HG02759 (cell line): ENCODE measurements around the gene MYLK4.

Source experiments
- ATAC-seq: cut with Tn5 transposase; IDR thresholded peaks from one replicate; pipeline ENCODE4 v1.9.1; 2021; ENCODE audit warnings: mild to moderate bottlenecking, moderate library complexity; ENCODE audit not compliant: unreplicated experiment

MYLK4 gene

DNA sequence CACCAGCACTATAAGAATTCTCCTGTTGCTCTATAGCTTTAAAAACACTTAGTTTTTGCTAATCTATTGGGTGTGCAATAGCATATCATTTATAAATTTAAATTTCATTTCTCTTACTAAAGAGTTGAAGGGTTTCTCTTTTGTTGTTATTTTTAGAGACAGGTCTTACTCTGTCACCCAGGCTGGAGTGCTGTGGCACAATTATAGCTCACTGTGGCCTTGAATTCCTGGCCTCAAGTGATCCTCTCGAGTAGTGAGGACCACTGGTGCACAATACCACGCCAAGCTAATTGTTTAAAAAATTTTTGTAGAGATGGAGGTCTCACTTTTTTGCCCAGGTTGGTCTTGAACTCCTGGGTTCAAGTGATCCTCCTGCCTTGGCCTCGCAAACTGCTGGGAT lies 8.3 kb upstream of the MYLK4 start:
- no peak for ATAC-seq

DNA sequence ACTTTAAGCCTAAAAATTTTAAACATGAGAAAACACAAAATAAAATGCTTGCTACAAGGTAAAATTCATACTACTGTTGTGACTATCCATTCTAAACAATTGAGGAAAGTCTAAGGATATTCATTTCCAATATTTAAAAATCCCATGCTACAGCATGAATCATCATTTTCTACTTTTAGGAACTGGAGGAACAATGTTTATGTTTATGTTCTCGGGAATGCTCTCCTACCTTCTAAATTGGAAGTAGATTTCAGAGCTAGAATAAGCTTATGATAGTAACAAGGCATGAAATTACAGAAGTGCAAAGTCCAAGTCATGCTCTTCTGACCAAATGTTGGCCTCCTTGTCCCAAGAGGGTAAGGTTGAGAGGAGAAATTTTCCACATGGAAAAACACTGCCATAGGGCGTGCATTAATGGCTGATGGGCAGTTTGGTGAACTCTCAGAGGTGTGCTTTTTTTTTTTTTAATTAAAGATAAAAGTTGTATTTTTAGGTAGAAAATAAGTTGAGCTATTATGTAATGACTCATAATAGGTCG lies 6.0 kb upstream of the MYLK4 start:
- ATAC-seq, result no peak

DNA sequence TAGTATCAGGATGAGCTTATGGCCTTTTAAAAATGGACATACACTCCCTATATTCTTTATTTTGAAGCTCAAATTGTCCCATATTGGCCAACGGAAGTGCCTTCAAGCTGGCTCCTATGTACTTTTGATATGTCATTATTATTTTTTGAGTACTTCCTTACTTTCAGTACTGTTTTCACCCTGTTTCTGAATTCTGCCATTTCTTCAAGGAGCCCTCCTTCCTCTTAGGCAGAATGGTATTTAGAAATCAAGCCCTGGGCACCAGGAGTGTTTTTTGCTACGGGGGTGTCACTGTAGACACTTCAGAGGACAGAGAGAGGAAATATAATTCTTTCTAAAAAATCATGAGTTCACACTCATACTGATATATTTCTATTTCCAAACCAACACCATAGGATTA lies 5.5 kb upstream of the MYLK4 start:
- no peak for ATAC-seq

DNA sequence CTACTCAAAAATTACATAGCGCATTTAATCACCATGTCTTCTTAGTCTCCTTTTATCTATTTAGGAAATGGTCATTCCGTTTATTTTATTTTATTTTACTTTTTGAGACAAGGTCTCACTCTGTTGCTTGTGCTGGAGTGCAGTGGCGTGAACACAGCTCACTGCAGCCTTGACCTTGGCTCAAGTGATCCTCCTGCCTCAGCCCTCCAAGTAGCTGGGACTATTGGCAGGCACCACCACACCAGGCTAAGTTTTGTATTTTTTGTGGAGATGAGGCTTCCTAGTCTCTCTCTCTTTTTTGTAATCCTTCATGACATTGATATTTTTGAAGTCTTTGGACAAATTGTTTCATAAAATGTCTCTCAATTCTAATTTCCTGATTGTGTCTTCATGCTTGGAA lies 4.7 kb upstream of the MYLK4 start:
- ATAC-seq, result no peak

DNA sequence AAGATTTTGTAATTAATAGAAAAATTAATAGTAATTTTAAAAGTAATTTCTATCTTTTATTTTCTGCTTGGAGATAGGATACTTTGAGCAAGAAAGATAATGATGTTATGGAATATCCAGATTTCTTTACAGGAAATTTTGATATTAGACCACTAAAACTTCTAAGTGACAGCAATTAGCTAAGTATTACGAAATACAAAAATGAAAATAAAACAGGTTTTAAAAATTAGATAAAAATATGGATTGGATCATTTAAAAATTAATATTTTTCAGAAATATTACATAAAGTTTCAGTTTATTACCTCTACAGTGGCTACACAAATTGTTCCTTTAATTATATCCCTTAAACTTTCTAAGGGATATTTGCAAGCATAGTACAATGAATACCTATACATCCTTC lies 4.2 kb upstream of the MYLK4 start:
- no peak for ATAC-seq

DNA sequence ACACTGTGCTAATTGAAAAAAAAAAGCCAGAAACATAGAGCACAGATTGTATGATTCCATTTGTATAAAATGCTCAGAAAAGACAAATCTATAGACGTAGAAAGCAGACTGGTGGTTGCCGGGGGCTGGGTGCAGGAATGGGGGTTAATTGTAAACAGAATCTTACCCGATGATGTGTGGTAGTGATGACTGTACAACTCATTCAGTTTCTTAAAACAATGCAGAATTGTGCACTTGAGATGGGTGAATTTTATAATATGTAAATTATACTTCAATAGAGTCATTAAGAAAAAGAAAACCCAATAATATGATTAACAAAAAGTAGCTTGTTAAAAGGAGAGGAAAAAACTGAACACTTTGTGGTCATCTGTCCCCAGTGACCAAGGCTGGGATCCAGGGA lies 3.7 kb upstream of the MYLK4 start:
- ATAC-seq, result no peak

DNA sequence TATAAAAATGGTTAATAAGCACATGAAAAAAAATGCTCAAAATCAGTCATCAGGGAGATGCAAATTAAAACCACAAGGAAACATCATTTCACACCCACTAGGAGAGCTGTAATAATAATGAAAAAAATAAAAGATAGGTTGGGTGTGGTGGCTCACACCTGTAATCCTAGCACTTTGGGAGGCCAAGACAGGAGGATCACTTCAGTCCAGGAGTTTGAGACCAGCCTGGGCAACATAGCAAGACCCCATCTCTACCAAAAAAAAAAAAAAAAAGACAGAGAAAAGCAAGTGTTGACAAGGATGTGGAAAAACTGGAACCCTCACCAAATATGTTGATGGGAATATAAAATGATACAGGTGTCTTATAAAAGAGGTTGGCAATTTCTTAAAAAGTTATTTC lies 3.0 kb upstream of the MYLK4 start:
- ATAC-seq, result no peak

DNA sequence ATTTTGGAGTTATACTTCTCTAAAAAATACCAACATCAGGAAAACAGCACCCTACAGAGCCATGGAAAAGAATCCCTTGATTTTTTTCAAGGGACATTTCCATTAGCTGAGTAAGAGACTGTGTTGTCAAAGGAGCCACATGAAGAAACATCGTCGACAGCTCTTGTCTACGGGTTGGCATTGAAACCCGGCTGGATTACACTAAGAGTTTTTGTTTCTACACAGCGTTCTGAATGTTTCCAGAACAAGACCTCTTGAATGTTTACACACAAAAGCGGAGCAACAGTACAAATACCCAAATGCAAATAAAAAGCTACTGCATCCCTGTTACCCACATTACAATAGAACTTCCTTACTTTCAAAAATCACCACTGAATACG lies 2.4 kb upstream of the MYLK4 start:
- no peak for ATAC-seq

DNA sequence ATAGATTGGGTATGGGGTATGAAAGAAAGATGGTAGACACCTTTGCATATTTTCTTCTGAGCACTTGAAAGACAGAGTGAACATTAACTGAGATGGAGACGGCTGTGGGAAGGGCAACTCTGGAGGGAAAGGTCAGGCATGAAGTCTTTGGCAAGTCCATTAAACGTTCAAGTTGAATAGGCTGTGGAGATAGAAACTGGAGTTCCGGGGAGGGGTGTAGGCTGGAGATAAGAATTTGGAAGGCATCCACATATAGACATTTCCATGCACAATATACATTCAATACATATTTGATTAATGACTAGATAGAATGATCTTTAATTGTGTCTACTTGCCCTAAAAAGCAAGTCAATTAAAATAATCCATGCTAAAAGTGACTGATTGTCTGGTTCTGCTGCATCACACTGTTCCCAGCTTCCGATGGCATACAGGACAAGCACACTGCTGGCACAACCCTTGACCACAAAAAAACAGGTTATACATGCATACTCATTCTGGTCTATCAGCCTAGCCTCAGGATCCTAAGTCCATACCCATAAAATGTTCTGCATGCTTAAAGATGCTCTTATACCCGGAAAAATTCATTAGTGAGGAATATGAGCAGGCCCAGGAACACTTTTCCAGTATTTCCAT lies 1.9 kb upstream of the MYLK4 start:
- ATAC-seq, result no peak

DNA sequence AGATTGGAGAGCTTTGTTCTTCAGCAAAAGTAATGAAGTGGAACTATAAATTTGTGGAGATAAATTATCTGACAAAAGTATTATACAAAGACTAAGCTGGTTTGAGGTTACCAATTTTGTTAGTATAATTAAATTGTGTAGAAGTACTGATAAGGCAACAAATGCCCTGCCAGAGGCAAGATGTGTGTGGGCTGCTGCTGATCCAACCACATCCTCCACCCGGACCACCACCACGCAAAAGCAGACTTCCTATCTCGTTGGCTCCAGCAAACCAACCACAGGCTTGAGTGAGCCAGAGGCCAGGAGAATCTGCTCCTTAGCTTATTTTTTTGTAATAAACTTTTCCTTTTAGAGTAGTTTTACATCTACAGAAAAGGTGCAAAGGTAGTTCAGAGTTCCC lies 1.1 kb upstream of the MYLK4 start:
- ATAC-seq, result no peak

DNA sequence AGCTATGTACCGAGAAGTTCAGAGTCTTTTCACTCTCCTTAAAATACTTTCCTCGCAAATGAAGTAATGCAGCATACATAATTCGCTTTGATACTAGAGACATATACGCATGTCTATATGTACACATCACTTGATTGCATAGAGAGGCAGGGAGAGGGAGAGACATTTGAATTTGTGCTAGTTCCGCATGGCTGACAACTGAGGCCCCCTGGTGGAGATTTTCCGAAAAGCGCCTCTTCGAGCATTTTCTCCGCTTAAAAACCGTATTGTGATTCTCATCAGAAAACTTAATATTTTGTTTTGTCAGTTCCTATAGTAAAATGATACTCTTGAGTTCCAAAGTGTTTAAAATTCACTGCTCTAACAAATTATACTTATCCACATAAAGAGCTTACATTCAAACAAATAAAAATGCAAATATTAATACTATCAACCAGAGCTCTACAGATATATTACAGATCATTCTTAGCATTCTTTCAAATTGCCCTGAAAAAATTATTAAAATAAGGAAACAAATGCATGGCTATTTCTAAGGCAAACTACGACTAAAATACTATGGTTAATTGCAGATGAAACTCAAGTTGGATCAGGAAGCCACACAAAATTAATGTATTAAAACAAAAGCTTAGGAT lies 637 bp downstream of the MYLK4 start:
- ATAC-seq, result no peak

DNA sequence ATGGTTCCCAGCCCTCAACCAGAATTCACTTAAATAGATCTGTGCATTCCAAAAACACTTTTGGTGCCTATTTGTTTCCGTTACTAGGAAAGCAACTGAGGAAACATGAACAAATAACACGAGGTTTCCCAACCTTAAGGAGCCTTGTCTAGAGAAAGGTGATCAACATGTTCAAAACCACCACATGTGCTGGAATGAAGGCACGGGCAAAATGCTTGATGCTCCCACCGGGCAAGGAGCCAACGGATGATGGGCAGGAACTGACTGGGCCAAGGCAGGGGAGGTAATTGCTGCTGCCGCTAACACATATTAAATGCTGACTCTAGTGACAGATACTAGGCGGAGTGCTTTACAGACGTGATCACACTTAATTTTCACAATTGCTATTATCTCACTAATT lies 2.5 kb downstream of the MYLK4 start:
- ATAC-seq, result no peak

DNA sequence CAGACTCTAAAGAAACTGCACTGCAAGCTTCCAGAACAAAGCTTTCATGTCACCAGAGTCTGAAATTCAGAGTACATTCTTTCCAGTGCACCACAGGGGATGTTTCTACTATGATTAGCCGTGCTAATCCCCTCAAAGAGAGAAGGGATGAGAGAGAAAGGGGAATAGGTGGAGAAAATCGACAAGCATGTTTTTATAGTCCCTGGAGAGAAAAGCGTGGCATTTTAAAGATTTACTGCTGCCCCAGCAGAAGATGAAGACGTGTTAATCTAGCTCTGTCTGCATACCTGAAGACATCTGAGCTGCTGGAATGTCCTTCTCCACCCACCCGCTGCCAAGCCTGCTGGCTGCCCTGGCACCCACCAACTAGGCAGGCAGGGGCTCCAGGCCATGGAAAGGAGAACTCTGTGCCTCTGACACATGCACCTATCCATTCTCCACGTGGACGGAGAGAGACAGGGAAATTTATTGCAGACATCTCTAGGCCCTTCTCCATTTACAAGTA lies 4.1 kb downstream of the MYLK4 start:
- ATAC-seq, result no peak

DNA sequence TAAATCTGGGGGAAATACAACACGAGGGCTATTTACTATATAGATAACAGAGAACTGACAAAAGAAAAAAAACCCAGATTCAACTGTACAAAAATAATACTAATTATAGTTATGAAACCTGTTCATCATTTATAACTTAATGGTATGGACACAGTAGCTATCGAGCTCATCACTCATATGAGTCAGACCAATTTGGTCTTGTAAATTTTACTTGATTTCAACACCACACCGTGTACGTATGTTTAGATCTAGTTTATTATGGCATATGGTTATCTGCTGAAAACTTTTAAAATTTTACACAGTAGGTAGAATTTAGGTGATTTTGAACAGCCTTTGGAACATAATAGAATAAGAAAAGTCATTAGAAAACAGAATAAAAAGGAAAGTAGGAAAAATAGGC lies 5.5 kb downstream of the MYLK4 start:
- no peak for ATAC-seq

DNA sequence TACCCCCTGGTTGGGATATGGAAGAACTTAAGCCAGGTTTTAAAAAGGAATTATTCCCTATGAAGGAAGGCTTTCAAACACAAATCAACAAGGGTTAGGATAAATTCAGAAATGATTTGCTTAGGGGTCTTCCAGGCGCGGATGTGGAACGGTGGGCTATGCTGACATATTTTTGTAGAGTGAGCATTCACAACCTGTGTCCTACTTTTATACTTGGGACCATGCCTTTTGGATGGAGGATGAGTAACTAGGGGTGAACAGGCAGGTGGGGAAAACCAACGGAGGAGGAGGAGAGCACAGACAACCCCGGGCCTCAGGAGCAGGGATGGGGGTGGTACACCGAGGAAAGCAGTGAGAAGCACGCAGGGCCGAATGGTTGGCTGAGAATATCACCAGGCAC lies 5.9 kb downstream of the MYLK4 start:
- ATAC-seq, result no peak

DNA sequence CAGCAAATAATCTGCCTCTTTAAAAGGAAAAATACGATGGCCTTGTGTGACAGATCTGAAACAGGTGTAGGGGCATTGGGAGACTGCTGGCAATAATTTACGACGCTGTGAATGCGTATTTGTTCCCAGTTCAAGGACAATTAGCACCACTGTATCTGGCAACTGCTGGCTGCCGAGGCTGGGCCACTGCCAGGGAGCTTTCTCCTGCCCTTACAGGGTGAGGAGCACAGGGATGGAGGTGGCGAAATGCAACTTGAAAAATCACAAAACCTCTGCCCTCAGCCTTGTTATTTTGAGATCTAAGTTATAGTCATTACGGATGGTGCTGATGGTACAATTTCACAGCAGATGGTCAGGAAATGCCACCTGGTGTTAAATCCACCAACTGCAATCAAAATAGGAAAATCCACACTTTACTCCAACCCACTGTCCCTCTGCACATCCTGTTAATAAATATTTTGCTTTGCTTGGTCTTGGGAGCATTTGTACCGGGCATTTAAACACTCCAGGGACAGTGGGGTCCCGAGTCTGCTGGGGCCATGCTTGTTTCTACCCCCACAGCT lies 6.4 kb downstream of the MYLK4 start:
- ATAC-seq, result no peak

DNA sequence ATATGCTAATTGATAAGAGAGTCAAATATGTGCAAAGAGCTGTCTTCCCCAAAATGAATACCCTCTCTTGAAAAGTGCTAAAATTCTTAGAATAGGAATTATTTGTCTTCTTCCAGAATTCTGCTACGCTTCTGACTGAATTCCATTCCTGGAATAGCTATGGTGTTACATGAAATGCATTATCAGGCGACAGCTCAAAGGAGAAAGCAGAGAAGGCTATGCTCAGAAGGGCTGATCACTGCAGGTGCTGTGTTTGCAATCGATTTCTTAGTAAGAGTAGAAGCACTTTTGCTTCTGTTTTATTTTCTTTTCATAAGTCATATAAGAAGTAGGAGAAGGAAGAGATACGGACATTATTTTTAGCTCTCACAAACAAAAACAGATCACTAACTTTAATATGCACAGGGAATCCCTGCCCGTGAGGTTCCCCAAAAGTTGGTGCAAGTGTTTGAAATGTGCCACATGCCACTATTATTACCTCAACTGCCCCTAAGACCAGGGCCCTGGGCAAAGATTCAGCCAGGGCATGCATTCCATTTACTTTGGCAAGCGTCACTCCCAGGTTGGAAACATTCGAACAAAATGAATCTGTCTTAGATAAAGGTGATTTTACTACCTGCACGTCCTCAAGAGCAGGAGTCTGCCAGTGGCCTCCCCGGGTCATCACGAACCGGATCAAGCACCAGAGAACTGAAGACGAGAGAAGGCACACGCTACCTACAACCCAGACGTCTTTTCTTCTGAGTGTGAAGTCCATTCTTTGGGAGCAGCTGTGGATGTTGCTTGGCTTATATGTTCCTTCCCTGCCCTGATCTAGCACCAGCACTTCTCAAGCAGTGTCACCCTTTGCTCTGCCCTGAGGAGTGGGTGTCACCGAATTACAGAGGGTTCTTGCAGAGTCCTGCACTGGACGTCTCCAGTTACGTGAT lies 7.2 kb downstream of the MYLK4 start:
- ATAC-seq, result no peak

DNA sequence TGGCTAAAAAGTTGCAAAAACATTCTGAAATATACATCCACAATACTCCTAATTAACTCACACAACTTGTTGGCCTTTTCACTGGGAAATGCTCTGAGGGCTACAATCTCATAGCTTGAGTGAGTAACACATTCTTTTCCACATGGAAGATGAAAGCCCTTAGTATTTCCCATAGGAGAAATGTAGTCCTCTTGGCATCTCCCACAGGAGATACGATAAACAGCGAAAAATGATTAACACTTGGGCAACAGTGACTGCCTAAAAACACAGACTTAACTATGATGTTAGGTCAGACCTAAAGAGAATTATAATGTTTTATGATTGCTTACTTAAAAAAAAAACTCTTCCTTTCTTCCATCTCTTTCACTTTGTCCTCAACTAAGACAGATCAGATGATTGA lies 9.0 kb downstream of the MYLK4 start:
- ATAC-seq, result no peak

DNA sequence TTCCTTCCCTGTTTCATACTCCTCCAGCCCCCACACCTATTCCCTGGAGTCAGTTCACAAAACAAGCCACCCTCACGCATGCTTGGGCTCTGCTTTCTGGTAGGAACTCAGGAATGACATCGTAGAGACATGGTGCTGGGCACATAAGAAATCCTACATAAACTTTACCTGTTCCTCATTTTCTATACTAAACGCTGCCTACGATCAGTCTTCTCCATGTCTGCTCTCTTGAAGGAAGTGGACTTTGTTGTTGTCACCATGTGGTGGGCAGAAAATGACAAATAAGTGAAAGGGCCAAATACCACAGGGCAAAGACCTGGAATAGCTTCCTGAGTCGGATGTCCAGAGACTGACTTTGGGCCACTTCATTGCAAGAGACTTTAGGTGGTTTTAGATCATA lies 10.1 kb downstream of the MYLK4 start:
- ATAC-seq, result no peak

DNA sequence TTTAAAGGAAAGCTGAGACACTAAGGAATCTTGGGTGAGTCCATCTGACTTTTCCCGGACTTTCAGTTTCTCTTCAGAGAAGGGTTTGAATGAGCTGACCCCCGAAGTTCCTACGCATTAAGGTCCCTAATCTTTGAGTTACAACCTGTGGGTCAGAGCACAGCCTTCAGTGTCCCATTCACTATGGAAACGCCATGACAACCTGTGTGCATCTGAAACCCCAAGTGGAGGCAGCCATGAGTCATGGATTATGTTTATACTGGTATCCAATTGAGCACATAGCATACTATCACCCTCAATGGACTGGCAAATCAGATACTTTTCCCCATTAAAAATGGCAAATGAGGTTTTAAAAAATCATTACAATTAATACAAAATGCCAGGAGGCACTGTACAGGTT lies 11.4 kb downstream of the MYLK4 start:
- no peak for ATAC-seq

DNA sequence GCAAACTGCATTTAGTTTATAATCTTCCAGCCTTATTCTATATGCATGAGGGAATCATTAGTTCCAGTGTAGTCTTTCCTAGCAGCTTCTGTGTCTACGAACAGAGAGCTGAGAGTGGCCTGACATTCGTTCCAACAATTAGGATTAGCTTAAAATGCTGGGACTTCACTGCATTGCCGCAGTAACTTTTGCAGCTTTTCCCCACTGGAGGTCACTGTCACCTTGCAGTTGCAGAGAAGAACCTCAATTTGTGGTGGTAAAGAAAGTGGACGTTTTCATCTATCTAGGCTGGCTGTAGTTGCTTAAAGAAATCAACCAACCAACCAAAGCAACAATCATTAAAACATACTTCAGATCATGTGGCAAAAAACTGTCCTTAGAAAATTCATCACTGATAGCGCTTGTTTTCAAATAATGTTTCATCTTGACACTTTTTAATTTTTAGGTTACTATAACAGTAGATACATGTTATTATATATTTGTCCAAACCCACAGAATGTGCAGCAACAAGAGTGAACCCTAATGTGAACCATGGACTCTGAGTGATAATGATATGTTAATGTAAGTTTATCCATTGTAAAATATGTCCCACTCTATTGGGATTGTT lies 12.2 kb downstream of the MYLK4 start:
- peak; percentile 43 for ATAC-seq
